ENCODE results near the gene CLIP3. TPM values are rescaled to one million over a fixed set of nuclear protein-coding genes. Genes with fewer than 3 reads are reported as not detected.
A peak's percentile ranks its signal among the peaks of the same experiment; 100 is the strongest.

Gene CLIP3
- total and polyA plus RNA-seq, 2 experiments from 2014 or later, result 15.1 to 19.1 TPM

DNA sequence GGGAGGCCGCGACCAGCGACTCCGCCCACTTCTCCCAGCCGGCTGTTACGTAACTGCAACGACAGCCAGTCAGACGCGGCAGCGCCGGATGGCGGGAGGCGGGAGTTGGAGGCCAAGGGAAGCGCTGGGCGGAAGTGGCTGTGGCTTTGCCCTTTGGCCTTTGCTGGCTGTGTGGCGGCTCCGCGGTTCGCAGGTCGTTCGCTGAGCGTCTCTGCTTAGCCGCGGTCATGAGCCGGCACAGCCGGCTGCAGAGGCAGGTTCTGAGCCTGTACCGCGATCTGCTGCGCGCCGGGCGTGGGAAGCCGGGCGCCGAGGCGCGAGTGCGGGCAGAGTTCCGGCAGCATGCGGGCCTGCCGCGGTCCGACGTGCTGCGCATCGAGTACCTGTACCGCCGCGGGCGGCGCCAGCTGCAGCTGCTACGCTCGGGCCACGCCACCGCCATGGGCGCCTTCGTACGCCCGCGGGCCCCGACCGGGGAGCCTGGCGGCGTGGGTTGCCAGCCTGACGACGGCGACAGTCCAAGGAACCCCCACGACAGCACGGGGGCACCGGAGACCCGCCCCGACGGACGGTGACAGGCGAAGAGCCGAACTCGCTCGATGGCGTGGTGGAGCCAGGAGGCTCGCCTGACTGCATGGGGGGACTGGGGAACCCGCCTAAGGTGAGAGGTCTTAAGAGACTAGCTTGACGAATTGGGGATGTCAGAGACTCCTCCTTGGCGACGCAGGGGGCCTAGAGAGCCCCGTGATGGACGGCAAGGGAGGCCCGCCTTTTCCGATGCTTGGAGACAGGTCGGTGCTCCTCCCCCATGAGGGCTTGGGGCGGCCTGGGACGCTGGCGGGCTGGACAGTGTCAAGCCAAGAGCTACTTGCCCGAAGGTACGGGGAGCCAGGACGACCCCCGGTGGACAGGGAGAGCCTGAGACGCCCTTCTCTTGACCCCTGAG is 37.4 kb downstream of the CLIP3 start, which contains the start of gene SDHAF1 (continued):
- TF ChIP-seq, protein P1, sequence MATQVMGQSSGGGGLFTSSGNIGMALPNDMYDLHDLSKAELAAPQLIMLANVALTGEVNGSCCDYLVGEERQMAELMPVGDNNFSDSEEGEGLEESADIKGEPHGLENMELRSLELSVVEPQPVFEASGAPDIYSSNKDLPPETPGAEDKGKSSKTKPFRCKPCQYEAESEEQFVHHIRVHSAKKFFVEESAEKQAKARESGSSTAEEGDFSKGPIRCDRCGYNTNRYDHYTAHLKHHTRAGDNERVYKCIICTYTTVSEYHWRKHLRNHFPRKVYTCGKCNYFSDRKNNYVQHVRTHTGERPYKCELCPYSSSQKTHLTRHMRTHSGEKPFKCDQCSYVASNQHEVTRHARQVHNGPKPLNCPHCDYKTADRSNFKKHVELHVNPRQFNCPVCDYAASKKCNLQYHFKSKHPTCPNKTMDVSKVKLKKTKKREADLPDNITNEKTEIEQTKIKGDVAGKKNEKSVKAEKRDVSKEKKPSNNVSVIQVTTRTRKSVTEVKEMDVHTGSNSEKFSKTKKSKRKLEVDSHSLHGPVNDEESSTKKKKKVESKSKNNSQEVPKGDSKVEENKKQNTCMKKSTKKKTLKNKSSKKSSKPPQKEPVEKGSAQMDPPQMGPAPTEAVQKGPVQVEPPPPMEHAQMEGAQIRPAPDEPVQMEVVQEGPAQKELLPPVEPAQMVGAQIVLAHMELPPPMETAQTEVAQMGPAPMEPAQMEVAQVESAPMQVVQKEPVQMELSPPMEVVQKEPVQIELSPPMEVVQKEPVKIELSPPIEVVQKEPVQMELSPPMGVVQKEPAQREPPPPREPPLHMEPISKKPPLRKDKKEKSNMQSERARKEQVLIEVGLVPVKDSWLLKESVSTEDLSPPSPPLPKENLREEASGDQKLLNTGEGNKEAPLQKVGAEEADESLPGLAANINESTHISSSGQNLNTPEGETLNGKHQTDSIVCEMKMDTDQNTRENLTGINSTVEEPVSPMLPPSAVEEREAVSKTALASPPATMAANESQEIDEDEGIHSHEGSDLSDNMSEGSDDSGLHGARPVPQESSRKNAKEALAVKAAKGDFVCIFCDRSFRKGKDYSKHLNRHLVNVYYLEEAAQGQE (IDR thresholded peaks at IDR 0.05; ENCODE audit: unreplicated experiment), result no peak
- TF ChIP-seq EZH2phosphoT487 (IDR thresholded peaks at IDR 0.05; ENCODE audit: unreplicated experiment) (no peak), EZH2 (IDR thresholded peaks at IDR 0.05; ENCODE audit: low read depth, unreplicated experiment) (no peak)

DNA sequence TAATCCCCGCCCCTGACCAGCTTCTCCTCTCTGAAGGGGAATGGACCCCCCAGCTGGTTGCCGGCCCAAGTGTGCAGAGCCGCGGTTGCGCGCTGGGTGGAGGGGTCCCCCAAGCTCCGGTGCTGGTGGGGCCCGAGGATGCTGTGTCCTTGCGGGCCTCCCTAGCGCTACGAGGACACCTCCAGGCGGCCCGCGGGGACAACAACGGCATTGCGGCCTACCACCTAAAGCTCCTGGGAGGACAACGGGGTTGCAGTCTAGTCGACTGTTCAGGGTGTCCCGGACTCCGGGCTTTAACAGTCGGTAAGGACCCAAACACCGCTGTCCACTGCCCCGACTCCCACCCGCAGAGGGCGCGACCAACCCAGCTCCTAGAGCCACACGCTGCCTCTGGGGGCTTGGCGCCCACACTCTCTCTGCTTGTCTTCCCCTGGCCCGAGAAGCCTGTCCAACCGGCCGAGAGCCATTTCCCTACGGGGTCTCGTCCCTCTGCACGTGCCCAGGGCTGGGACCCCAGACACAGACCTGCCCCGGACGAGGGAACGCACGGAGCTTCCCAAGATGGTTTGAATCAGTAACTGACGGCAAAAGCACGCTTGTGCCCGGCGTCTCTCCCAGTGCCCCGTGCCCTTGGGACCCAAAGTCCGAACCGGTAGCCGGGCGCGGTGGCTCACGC is 38.6 kb downstream of the CLIP3 start:
- Histone ChIP-seq H3K9me2 (ENCODE audit: insufficient read depth) (no peaks in the 10 kb centered on the region), H3K27me3 (ENCODE audit: insufficient read depth) (no peaks in the 10 kb centered on the region), H3K4me1 (ENCODE audit: insufficient read depth) (peaks cover 9% of the 10 kb centered on the region; the same call in 1 of the 2 replicates), H3K27ac (ENCODE audit: low read depth) (no peak overlapping the region), H3K36me3 (ENCODE audit: insufficient read depth) (no peaks in the 10 kb centered on the region), H3K4me2 (peak overlapping the region; percentile 51; the same call in 1 of the 2 replicates), H2AFZ (0 out of 2 replicates have a peak overlapping the region, but pooled peaks have one; percentile 56), H4K20me1 (replicated peaks; ENCODE audit: insufficient read depth) (peaks cover 9% of the 10 kb centered on the region), H3K79me2 (replicated peaks; ENCODE audit: insufficient read depth) (peaks cover 13% of the 10 kb centered on the region; the same call in 1 of the 2 replicates), H3F3A (replicated peaks; ENCODE audit: low read depth) (0 out of 2 replicates have a peak, but pooled peaks cover 6% of the 10 kb centered on the region), H3K4me3 (peak overlapping the region; percentile 28; the same call in 1 of the 2 replicates)
- Mint-ChIP-seq H3K9me3 (no peaks in the 10 kb centered on the region; the same call in 2 of the 3 replicates), H3K4me3 (peak overlapping the region; percentile 58), H3K4me1 (peaks cover 14% of the 10 kb centered on the region; the same call in 2 of the 3 replicates), H3K27ac (peak overlapping the region; percentile 52; the same call in 1 of the 2 replicates), H3K27me3 (ENCODE audit: insufficient read depth, low read depth, poor library complexity) (peaks cover 7% of the 10 kb centered on the region), H3K36me3 (ENCODE audit: low read depth) (peaks cover 5% of the 10 kb centered on the region; the same call in 1 of the 3 replicates)
- ATAC-seq, result peak; percentile 50
- peak; percentile 85 for DNase-seq (ENCODE audit: low spot score)
- no peak for TF ChIP-seq STAT1 (IDR thresholded peaks at IDR 0.05; ENCODE audit: unreplicated experiment)
- TF ChIP-seq, protein P2, sequence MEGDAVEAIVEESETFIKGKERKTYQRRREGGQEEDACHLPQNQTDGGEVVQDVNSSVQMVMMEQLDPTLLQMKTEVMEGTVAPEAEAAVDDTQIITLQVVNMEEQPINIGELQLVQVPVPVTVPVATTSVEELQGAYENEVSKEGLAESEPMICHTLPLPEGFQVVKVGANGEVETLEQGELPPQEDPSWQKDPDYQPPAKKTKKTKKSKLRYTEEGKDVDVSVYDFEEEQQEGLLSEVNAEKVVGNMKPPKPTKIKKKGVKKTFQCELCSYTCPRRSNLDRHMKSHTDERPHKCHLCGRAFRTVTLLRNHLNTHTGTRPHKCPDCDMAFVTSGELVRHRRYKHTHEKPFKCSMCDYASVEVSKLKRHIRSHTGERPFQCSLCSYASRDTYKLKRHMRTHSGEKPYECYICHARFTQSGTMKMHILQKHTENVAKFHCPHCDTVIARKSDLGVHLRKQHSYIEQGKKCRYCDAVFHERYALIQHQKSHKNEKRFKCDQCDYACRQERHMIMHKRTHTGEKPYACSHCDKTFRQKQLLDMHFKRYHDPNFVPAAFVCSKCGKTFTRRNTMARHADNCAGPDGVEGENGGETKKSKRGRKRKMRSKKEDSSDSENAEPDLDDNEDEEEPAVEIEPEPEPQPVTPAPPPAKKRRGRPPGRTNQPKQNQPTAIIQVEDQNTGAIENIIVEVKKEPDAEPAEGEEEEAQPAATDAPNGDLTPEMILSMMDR (conservative IDR thresholded peaks at IDR 0.05; ENCODE audit: low read depth in 2 of 2), result peak; percentile 40 to 70; a peak in 3 of 4 replicates
